ENCODE results near the gene ANKRD39.

DNA sequence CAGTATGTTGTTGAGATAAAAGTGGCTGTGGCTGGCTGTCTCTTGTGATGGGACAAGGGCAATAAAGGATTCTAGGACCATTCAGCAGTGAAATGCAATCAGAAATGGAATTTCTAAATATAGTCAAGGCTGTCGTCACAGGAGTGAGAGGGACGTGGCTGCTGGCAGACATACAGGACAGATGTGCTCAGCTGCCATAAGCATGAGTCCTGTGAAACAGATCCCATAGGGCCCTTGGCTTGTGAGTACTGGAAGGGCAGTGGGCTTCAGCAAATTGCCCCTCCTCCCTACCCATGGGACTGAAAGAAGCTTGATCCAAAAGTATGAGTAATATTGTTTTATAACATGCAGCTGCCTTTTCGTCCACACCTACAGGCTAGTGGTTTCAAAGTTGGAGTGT lies 45.9 kb downstream of the ANKRD39 start:
- TF ChIP-seq SUZ12 (IDR thresholded peaks at IDR 0.05) (no peak), TARDBP (IDR thresholded peaks at IDR 0.05) (no peak), L3MBTL2 (conservative IDR thresholded peaks at IDR 0.05) (no peak)
